Fibroblast of lung (primary cell): ENCODE data around the gene TCHP.
"Not testable (repeated sequence)": the region's sequence is repeated elsewhere in the genome, so short reads cannot be mapped to it uniquely, and the experiment has no call there.

Experiments used
- CTCF ChIP-seq, 2 donors: IDR thresholded peaks in 1 of 2; conservative IDR thresholded peaks in 1 of 2; 1 replicate in 1 of 2; 2 replicates in 1 of 2; pipeline ENCODE4 v1.5.1; 2011 to 2012; ENCODE audit warnings: low read length in 2 of 2, control low read depth in 1 of 2, inconsistent platforms in 1 of 2, low read depth in 1 of 2, mild to moderate bottlenecking in 1 of 2
- EZH2 ChIP-seq: IDR thresholded peaks from 2 replicates; pipeline ENCODE4 v1.5.1; 2012; ENCODE audit warnings: low read length, control low read depth, mild to moderate bottlenecking; ENCODE audit errors: missing control alignments

- TF ChIP-seq CTCF (conservative IDR thresholded peaks at IDR 0.05 in 1 of 2, IDR thresholded peaks at IDR 0.05 in 1 of 2; ENCODE audit: low read depth in 1 of 2, low read length in 2 of 2); EZH2: not testable (repeated sequence)
Measured at GRCh38 chr12:109891731-109892130, 8.3 kb upstream of the TCHP start.
